GM10266 (cell line): ENCODE results near the gene SWAP70.

Experiments
- DNase-seq: peaks from one replicate; pipeline ENCODE4 v3.0.0; 2012; ENCODE audit errors: extremely low spot score
- TF ChIP-seq, protein P1 (sequence below): IDR thresholded peaks from 2 replicates; pipeline ENCODE4 v1.5.1; 2012; ENCODE audit warnings: mild to moderate bottlenecking, low read depth; ENCODE audit not compliant: control insufficient read depth, insufficient read depth; ENCODE audit errors: missing control alignments

SWAP70 gene

DNA sequence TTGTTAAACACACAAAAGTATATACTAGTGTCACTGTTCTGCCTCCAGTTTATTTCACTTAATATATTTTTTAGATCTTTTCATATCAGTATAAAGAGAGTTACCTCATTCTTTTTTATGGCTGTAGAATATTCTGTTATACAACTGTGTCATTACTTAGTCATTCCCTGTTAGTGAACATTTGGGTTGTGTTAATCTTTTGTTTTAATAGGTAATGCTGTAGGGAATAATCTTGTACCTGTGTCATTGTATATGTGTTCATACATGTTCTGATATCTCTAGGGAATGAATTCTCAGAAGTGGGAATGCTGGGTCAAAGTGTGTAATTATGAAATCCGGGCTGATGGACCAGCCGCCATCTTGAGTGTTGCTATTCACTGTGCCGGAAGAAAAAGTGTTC lies 71.4 kb downstream of the SWAP70 start:
- TF ChIP-seq, protein P1, sequence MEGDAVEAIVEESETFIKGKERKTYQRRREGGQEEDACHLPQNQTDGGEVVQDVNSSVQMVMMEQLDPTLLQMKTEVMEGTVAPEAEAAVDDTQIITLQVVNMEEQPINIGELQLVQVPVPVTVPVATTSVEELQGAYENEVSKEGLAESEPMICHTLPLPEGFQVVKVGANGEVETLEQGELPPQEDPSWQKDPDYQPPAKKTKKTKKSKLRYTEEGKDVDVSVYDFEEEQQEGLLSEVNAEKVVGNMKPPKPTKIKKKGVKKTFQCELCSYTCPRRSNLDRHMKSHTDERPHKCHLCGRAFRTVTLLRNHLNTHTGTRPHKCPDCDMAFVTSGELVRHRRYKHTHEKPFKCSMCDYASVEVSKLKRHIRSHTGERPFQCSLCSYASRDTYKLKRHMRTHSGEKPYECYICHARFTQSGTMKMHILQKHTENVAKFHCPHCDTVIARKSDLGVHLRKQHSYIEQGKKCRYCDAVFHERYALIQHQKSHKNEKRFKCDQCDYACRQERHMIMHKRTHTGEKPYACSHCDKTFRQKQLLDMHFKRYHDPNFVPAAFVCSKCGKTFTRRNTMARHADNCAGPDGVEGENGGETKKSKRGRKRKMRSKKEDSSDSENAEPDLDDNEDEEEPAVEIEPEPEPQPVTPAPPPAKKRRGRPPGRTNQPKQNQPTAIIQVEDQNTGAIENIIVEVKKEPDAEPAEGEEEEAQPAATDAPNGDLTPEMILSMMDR = no peak
- DNase-seq = no peak

DNA sequence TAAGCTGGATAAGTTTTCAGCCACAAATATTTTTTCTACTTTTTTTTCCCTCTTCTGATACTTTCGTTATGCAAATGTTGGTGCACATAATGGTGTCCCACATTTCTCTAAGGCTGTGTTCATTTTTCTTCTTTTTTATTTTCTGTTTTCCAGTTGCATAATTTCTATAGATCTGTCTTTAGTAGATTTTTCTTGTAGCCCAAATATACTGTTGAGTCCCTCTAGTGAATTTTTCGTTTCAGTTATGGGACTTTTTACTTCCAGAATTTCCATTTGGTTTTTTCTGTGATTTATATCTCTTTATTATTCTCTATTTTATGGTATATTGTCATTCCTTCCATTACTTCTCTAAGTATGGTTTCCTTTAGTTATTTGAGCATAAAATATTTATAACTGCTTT lies 72.0 kb downstream of the SWAP70 start:
- DNase-seq = no peak
- TF ChIP-seq, protein P1 = no peak

DNA sequence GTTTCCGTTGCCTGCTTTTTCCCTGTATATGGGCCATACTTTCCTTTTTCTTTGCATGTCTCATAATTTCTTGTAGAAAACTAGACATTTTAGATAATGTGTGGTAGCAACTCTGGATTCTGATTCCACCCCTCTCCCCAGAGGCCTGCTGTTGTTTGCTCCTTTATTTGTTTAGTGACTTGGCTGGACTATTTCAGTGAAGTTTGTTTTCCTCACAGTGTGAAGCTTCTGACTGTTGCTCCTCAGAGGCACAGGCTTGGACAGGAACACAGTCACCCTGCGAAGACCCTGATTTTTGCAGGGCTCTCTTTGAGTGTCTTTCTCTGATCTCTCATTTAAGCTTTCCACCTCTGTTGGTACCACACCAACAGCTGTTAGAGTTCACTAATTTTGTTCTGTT lies 72.5 kb downstream of the SWAP70 start:
- TF ChIP-seq, protein P1 = no peak

DNA sequence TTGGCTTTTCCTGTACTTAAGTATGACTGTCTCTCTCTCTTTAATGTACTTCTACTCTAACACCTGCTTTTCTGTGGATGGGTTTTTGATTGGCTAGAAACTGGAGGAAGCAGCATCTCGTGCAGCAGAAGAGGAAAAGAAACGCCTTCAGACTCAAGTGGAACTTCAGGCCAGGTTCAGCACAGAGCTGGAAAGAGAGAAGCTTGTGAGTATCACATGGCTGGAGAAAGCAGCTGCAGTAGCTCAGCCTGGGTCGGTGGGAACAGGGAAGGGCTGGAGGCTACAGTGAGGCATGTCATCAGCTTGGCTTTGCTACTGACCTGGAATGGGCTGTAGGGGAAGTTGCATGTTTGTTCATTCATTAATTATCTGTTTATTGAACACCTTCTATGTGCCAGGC lies 74.2 kb downstream of the SWAP70 start:
- no peak for DNase-seq
- TF ChIP-seq, protein P1 = no peak

More for the DNA sequence above, 72.5 kb downstream of the SWAP70 start:
- no peak for DNase-seq

DNA sequence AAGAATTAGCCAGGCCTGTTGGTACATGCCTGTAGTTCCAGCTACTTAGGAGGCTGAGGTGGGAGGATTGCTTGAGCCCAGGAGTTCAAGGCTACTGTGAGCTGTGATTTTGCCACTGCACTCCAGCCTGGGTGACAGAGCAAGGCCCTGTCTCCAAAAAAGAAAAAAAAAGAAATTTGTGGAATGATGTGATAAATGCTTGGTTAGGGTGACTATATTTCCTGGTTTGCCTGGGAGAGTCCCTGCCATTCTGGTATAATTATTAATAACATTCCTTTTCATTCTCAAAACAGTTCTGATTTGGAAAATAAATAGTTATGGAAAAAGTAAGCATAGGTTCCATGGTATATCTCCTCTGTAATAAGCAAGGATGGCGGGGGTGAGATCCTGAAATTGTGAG lies 74.8 kb downstream of the SWAP70 start:
- no peak for DNase-seq
- TF ChIP-seq, protein P1 = no peak

DNA sequence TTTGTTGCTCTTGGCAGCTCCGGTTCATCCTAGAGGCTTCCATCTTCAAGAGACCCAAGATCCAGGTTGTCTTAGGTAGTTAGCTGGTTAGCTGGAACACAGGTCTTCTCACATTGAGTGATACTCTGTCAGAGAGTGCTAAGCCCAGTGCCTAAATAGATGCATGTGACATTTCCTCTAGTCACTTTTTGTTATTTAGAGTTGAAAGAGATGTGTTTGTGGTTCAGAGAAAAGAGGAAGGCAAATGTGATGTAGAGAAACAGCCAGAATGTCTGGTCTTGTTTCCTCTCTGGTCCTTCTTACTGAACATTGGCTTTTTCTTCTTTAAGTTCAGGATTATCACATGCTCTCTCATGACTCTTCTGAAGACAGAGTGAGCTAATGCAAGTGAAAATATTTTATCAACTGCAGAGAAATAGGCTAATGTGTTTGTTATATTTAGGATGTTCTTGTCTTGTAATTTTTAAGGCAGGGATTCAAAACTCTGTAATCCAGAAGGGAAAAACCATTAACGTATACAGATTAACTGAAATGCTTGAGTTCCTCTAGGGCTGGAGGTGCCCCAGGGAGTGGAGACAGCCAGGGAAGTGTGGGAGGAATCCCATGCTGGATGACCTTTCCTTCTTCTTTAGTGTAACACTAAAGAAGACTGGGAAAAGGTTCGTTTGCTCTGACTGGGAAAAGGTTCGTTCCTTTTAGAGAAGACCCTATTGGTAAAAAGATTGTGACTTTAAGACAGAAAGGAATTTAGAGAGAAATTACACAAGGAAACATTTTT lies 75.4 kb downstream of the SWAP70 start:
- DNase-seq = no peak
- TF ChIP-seq, protein P1 = no peak

DNA sequence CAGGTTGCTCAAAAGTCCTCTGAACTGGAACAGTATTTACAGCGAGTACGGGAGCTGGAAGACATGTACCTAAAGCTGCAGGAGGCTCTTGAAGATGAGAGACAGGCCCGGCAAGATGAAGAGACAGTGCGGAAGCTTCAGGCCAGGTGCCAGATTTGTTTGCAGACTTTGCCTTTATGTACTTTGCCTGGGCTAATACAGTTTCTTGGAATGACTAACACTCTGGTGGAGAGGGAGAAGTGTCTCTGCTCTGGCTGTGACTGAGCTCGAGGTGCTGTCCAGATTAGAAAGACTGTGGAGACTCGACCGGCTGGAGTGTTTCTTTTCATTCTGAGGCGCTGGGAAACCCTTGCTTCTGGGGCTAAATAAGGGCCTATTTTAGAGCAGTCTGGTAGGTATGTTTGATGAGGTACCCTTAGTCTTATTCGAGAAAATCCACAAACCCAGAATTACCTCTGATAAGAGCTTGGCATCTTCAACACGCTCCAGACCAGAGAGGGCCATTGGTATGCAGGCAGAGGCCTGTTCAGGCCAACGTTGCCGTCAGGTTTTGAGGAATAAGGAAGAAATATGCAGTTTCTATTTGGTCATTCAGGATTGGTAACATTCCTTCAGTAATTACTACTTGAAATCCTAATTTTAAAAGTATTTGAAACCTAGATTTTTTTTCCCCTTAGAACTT lies 76.5 kb downstream of the SWAP70 start:
- TF ChIP-seq, protein P1 = no peak
- no peak for DNase-seq
